ENCODE results near the gene RABGAP1L. TPM values are rescaled to one million over a fixed set of nuclear protein-coding genes. Genes with fewer than 3 reads are reported as not detected.

Gene RABGAP1L
- total and polyA plus RNA-seq, 2 of the 4 experiments (the other 2 are of a cell fraction), result 7.9 to 26.7 TPM

- Histone ChIP-seq H3K9ac (ENCODE audit: low read depth, low read length) (no peak overlapping the region), H2BK15ac (ENCODE audit: low read depth, low read length) (no peak overlapping the region), H4K5ac (ENCODE audit: low read depth, low read length) (no peak overlapping the region), H2AK5ac (ENCODE audit: low read depth, low read length) (no peak overlapping the region), H2BK120ac (ENCODE audit: low read depth, low read length) (no peak overlapping the region), H4K8ac (ENCODE audit: low read depth in 2 of 2, low read length in 2 of 2) (no peak overlapping the region), H2BK20ac (ENCODE audit: low read depth, low read length) (no peak overlapping the region), H3K36me3 (ENCODE audit: control insufficient read depth, insufficient read depth, low read length) (no peaks in the 10 kb centered on the region), H3K79me1 (ENCODE audit: low read depth in 1 of 2, low read length in 2 of 2) (no peaks in the 10 kb centered on the region), H3K4me1 (ENCODE audit: control insufficient read depth, insufficient read depth, low read length) (no peaks in the 10 kb centered on the region), H3K9me1 (ENCODE audit: insufficient read depth, low read length) (no peaks in the 10 kb centered on the region), H3K18ac (ENCODE audit: low read depth, low read length) (no peak overlapping the region), H3K4me3 (ENCODE audit: insufficient read depth, low read depth, low read length) (no peak overlapping the region), H2BK5ac (ENCODE audit: low read depth, low read length, poor library complexity, severe bottlenecking) (no peak overlapping the region), H3K4me2 (ENCODE audit: low read depth, low read length) (no peak overlapping the region), H2AK9ac (replicated peaks; ENCODE audit: low read depth, low read length, poor library complexity) (no peak overlapping the region), H3K23ac (ENCODE audit: low read depth, low read length) (no peak overlapping the region), H3K56ac (ENCODE audit: extremely low read depth, insufficient read depth, low read length) (no peak overlapping the region), H3K14ac (replicated peaks; ENCODE audit: low read depth, low read length) (no peak overlapping the region), H3K4ac (ENCODE audit: low read depth, low read length) (no peak overlapping the region), H4K20me1 (ENCODE audit: insufficient read depth, low read length) (no peaks in the 10 kb centered on the region), H4K91ac (ENCODE audit: insufficient read depth, low read depth, low read length) (no peak overlapping the region), H3K9me3 (ENCODE audit: control insufficient read depth, insufficient read depth, low read length) (no peaks in the 10 kb centered on the region), H3K27ac (ENCODE audit: insufficient read depth, low read length) (no peak overlapping the region), H2AFZ (replicated peaks; ENCODE audit: low read length, poor library complexity) (no peak overlapping the region), H3K27me3 (ENCODE audit: control insufficient read depth, insufficient read depth, low read length) (peaks cover 8% of the 10 kb centered on the region; the same call in 1 of the 2 replicates)
- no TSS peak for BruUV-seq (replicated peaks)
- no CpG with 5 or more reads among the region's 1 CpG for WGBS, 2 experiments (ENCODE audit: extremely low coverage in 2 of 2, insufficient read length in 1 of 2)
- dilution Hi-C loops (cut with HindIII; ENCODE audit: low sequenced_read_pairs, unreplicated experiment) (no loop called here), intact Hi-C loops (cut with micrococcal nuclease) (no loop called here), in situ Hi-C loops (cut with MboI; ENCODE audit: low sequenced_read_pairs) (no loop called here)
- no peak for TF ChIP-seq RFX5 (IDR thresholded peaks at IDR 0.05; ENCODE audit: low read depth, low read length)
- no peak for TF ChIP-seq NFE2L2 (IDR thresholded peaks at IDR 0.05; ENCODE audit: low read depth, low read length)
- no peak for TF ChIP-seq POLR2A (IDR thresholded peaks at IDR 0.05; ENCODE audit: low read depth, low read length)
- TF ChIP-seq MAFK (IDR thresholded peaks at IDR 0.05; ENCODE audit: low read depth, low read length), result no peak
- no peak for TF ChIP-seq SMC3 (IDR thresholded peaks at IDR 0.05; ENCODE audit: low read depth, low read length)
- TF ChIP-seq, protein P1, sequence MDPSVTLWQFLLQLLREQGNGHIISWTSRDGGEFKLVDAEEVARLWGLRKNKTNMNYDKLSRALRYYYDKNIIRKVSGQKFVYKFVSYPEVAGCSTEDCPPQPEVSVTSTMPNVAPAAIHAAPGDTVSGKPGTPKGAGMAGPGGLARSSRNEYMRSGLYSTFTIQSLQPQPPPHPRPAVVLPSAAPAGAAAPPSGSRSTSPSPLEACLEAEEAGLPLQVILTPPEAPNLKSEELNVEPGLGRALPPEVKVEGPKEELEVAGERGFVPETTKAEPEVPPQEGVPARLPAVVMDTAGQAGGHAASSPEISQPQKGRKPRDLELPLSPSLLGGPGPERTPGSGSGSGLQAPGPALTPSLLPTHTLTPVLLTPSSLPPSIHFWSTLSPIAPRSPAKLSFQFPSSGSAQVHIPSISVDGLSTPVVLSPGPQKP (IDR thresholded peaks at IDR 0.05; ENCODE audit: borderline replicate concordance, low read depth, low read length), result no peak
- no peak for TF ChIP-seq MAZ (IDR thresholded peaks at IDR 0.05; ENCODE audit: borderline replicate concordance, low read depth, low read length)
- no peak for TF ChIP-seq RAD21 (IDR thresholded peaks at IDR 0.05; ENCODE audit: low read length)
- no peak for TF ChIP-seq CEBPB (IDR thresholded peaks at IDR 0.05; ENCODE audit: low read depth, low read length)
- TF ChIP-seq, protein P2, sequence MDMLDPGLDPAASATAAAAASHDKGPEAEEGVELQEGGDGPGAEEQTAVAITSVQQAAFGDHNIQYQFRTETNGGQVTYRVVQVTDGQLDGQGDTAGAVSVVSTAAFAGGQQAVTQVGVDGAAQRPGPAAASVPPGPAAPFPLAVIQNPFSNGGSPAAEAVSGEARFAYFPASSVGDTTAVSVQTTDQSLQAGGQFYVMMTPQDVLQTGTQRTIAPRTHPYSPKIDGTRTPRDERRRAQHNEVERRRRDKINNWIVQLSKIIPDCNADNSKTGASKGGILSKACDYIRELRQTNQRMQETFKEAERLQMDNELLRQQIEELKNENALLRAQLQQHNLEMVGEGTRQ (IDR thresholded peaks at IDR 0.05; ENCODE audit: low read depth, low read length), result no peak
- no peak for TF ChIP-seq BHLHE40 (IDR thresholded peaks at IDR 0.05; ENCODE audit: low read depth, low read length)
- TF ChIP-seq, protein P3, sequence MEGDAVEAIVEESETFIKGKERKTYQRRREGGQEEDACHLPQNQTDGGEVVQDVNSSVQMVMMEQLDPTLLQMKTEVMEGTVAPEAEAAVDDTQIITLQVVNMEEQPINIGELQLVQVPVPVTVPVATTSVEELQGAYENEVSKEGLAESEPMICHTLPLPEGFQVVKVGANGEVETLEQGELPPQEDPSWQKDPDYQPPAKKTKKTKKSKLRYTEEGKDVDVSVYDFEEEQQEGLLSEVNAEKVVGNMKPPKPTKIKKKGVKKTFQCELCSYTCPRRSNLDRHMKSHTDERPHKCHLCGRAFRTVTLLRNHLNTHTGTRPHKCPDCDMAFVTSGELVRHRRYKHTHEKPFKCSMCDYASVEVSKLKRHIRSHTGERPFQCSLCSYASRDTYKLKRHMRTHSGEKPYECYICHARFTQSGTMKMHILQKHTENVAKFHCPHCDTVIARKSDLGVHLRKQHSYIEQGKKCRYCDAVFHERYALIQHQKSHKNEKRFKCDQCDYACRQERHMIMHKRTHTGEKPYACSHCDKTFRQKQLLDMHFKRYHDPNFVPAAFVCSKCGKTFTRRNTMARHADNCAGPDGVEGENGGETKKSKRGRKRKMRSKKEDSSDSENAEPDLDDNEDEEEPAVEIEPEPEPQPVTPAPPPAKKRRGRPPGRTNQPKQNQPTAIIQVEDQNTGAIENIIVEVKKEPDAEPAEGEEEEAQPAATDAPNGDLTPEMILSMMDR (conservative IDR thresholded peaks at IDR 0.05; ENCODE audit: low read depth, low read length), result no peak
- ATAC-seq (ENCODE audit: low read depth) (no peak), DNase-seq (no peak)
- POLR2A ChIA-PET (ENCODE audit: unreplicated experiment), result no interaction called here
- CTCF ChIA-PET, result interaction anchor here (0.7 kb wide), 1 partner anchor 59 kb away, joined by 3 read pairs; no protein-coding TSS in a partner anchor
These were observed 810.7 kb downstream of the RABGAP1L start for GRCh38 chr1:174969977-174970376.
